GM18526 (cell line): ENCODE measurements around the gene RNF223.

ENCODE experiments used
- POLR2A ChIP-seq: IDR thresholded peaks from 3 replicates; pipeline ENCODE4 v1.6.1; 2011; ENCODE audit not compliant: insufficient read length; ENCODE audit errors: extremely low read depth

Gene RNF223

GRCh38 chr1:1025730-1026129 lies 48.4 kb downstream of the RNF223 start:
- no peak for TF ChIP-seq POLR2A

GRCh38 chr1:1024771-1025699 lies 49.1 kb downstream of the RNF223 start:
- no peak for TF ChIP-seq POLR2A

GRCh38 chr1:1024149-1024770 lies 49.8 kb downstream of the RNF223 start:
- TF ChIP-seq POLR2A, result no peak

- no peak for TF ChIP-seq POLR2A
These were observed 50.4 kb downstream of the RNF223 start for GRCh38 chr1:1023700-1024099.

GRCh38 chr1:1022302-1023009 lies 51.6 kb downstream of the RNF223 start:
- no peak for TF ChIP-seq POLR2A

GRCh38 chr1:1021920-1022259 lies 52.2 kb downstream of the RNF223 start:
- no peak for TF ChIP-seq POLR2A

GRCh38 chr1:1021010-1021919 lies 52.8 kb downstream of the RNF223 start:
- TF ChIP-seq POLR2A, result no peak
